ENCODE results near the gene IFI16.
"Not testable (repeated sequence)": the region's sequence is repeated elsewhere in the genome, so short reads cannot be mapped to it uniquely, and the experiment has no call there.

Gene IFI16

DNA sequence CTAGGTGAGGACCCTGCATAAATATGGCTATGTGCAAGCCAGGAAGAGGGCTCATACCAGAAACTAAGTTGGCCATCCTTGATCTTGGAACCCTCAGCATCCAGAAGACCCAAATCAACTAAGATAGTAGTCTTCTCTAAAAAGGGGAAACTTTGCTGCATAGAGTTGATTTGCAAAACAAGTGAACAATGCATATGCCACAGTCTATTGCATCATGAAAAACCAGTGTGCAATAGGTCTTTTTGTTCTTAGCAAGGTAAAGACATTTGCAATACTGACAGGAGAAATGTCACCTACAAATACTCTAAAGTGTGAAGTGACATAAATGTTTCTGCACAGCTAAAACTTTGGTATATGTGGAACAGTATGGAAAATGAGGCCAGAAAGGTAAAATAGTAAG is 2.0 kb upstream of the IFI16 start:
- DNase-seq: no peak

GRCh38 chr1:159008744-159009188 is 941 bp upstream of the IFI16 start:
- DNase-seq: peak in 1 of 51 donors; percentile 9

- DNase-seq: no peak
Observed at GRCh38 chr1:159009287-159009686, 420 bp upstream of the IFI16 start.

DNA sequence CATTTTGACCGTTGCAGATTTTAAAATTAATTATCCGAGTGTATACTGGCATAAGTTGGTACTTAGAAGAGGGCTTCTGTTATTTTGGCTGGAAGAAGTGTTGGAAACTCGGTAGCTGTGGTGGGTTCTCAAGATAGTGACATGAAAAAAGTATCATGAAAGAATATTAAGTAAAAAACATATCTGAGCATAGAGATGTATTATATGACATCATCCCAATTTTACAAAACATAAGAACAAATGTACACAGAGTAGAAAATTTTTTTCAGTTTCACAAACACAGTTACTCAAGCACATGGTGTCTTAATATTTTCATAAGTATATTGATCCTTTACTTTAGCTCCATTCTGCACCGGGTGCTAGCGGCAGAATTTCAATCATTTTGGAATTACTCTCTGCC is 684 bp downstream of the IFI16 start:
- DNase-seq: peak in 2 of 51 donors; percentile 55 to 100

DNA sequence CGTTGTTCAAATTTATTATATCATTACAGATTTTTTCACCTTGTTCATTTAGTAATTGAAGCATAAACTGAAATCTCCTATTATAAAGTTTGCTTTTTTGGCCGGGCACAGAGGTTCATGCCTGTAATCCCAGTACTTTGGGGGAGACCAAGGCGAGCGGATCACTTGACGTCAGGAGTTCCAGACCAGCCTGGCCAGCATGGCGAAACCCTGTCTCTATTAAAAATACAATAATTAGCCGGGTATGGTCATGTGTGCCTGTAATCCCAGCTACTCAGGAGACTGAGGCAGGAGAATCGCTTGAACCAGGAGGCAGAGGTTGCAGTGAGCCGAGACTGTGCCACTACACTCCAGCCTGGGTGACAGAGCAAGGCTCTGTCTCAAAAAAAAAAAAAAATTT is 1.3 kb downstream of the IFI16 start:
- not testable (repeated sequence) for DNase-seq

DNA sequence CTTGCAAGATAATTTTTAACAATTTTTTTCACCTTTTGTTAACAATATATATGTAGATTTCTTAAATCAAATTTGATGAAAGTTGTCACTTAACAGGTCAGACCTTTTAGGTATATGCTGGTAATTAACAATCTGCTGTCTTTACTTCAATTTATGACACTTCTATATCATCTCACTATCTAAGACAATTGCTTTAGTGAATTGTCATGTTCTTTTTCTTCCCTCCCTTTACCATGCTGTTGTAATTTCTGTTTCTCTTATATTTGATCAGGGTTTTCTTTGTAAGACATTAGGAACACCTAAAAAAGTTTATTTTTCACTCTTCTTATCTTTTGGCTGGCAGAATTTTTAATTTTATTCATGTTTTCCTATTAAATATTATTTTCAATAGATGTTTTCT is 2.0 kb downstream of the IFI16 start:
- no peak for DNase-seq

DNA sequence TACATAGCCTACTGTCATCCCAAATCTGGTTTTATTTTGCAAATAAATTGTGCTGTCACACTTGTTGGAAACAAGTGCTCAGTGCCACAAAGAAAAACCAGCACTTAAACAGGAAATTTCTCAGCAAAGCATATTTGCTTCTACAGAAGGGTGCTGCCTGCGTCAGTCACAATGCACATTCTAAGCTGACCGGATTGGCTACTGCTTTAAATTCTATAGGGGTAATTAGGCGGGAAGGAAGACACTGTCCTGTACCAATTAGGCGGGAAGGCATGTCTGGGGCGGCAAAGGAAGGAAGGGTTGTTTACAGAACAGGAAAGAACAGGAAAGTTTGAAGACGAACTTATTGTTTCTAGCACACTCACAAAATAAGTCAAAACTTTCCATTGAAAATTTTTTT is 2.8 kb downstream of the IFI16 start:
- DNase-seq: no peak

DNA sequence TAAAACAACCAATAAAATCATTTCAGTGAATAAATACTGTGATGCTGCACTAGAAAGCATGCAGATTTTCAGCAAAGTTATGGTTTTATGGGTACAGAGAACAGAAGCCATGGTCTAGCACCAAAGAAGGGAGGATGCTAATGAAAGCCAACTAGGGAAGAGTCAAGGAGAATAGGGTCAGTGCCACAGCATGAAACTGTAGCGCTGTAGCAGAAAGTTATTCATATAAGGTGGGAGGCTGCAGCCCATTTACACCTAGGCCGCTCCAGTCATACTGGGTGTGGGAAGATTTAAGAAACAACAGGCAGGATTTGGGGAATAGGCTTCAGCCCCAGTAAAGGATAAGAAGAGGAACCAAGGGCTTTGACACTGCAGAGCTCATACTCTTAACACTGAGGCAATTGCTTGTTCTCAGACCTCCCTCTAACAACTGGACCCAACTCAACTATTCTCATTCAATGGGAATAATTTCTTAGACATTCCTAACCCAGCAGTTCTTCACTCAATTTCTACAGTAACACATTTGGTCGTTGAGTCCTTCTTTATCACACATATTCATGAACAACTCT is 4.4 kb downstream of the IFI16 start:
- DNase-seq: no peak

DNA sequence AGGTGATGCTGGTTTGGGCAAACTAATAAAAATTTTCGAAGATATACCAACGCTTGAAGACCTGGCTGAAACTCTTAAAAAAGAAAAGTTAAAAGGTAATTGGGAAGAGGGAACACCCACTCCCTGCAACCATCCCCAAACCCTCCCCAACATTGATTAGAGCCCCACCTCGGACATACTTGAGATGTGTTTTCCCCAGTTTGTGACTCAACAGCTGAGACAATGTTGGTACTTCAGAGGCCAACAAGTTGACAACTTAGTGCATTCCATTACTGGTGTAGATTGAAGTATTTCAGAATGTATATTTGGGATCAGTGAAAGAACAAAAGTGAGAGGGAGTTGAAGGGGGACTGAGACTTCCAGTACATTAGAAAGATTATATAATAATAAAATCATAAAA is 5.1 kb downstream of the IFI16 start:
- no peak for DNase-seq

DNA sequence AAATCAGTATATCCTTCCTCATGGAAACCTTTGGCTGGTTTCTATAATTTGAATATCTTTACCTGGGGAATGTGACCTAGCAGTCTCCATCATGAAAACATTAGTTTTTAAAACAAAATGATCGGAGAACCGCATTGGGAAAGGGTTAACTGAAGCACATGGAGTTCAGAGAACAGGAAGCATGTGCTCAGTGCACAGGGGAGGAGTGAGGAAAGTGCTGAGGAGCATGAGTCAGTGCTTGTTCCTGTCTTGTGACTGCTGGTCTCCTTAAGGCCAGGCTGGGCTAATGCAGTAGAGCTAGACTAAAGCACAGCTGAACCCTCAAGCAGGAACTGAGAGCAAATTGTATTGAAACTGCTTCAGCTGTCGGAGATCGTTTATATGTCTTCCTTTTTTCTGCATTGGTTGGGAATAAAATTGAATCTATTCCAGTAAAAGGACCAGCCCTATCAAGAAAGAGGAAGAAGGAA is 5.8 kb downstream of the IFI16 start:
- DNase-seq: peak in 15 of 51 donors; percentile 2 to 39 (median 16)

DNA sequence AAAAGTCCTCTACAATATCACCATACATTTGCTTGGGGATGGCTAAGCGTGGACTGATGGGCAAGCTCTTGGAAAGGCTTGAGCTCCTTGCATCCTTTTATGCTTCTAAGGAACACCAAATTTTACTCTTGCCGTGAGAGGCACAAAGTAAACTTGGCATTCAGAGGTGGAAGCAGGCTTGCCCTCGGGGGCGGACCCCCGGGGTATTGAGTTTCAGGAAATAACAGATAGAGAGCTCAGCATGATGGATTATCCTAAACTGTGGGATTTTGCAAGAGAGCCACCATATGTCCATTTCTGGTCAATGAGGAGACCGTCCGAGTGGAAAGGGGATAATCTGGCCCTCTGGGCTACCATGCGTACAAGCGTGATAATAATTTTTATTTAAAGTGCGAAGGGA is 14.0 kb downstream of the IFI16 start:
- no peak for DNase-seq

- DNase-seq: no peak
Observed at GRCh38 chr1:159025043-159025442, 15.3 kb downstream of the IFI16 start.

GRCh38 chr1:159026841-159027240 is 17.1 kb downstream of the IFI16 start:
- DNase-seq: not testable (repeated sequence)

GRCh38 chr1:159030311-159030710 is 20.6 kb downstream of the IFI16 start:
- no peak for DNase-seq

DNA sequence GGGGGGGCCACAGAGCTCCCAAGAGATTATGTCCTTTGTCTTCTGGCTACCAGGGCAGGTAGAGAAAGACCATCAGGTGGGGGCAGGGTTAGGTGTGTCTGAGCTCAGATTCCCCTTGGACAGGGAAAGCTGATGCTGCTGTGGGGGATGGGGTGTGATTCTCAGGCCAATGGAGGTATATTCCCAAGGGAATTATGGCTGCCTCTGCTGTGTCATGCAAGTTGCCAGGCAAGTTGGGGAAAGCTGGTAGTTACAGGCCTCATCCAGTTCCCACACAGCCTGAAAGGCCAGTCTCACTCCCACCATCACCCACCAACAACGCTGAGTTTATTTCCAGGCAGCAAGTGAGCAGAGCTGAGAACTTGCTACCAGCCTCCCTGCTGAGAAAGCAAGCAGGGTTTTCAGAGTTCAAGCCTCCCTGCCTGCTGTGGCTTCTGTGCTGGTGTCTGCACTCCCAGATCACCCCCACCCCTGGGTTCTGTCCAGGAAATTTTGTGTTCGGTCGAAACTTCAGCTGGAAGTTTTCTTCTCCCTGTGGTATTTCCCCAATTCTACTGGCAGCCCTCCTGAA is 21.3 kb downstream of the IFI16 start:
- DNase-seq: no peak

DNA sequence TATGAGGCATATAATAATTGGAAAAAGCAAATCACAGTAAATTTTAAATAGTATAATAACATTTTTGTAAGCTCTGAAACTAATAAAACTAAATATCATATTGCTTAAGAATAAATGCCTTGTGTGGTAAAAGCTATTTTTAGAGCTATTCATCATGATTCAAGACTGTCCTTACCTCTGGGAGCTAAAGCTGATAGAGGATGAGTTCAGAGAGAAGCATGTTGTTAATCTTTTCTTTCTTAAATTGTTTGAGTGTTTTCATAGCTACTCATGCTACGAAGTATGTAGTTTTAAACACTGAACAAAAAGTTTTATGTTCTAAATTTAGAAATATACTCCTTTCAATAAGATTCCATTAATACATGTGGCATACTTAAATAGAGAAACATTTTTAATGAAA is 30.5 kb downstream of the IFI16 start:
- no peak for DNase-seq

GRCh38 chr1:159040893-159041724 is 31.4 kb downstream of the IFI16 start:
- no peak for DNase-seq

DNA sequence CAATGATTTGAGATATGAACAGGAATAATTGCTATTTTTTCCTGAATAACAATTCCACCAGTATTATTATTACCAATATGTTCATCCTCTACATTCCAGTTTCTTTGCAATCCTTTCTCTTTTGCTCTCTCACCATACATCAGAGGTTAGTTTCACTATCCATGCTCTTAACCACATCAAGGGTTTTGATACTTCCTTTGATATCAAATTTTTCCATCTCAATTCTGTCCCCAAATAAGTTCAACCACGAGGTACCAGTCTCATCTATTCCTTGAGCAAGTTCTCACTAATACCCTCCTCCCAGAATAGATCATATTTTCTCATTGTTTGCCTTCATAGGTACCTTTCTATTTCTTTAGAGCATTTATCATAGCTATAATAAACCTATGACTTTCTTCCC is 36.8 kb downstream of the IFI16 start:
- not testable (repeated sequence) for DNase-seq

GRCh38 chr1:159051436-159051835 is 41.7 kb downstream of the IFI16 start:
- no peak for DNase-seq

DNA sequence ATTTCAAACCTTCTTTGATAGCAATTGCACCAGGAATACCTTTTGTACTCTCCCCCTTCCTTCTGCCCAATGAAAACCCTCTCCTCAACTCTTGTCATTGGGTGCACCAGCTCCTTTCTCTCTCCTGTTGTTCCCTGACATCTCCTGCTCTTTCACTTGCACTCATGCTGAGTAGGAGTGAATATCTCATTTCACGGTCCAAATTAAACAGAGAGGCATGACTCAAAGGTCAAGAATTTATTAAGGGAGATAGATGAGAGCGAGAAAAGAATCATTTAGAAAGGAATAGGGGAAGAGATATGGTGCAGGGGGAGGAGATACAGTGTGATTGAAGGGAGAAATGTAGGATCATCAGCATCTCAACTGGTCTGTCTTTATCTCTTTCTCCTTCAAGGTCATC is 44.7 kb downstream of the IFI16 start:
- DNase-seq: no peak

DNA sequence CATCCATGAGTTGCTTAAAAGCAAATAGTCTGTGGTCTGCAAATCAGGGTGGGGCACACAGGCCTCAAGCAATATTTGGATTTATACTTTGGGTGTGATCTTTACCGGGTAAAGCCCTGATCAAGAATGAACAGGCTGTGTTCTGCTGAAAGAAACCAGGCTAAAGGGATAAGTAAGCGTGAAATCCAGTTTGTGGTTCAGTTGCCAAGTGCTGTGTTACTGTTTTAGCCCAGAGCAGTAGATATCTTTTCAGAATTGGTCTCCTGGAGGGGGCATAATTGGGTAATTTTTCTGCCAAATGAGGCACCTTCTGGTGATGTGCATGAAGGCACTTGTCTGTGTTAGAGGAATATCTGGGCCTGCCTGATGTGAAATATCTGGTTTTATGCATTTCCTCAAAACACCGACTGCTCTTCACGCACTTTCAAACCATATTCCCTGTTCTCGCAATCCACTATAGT is 45.5 kb downstream of the IFI16 start:
- DNase-seq: no peak

DNA sequence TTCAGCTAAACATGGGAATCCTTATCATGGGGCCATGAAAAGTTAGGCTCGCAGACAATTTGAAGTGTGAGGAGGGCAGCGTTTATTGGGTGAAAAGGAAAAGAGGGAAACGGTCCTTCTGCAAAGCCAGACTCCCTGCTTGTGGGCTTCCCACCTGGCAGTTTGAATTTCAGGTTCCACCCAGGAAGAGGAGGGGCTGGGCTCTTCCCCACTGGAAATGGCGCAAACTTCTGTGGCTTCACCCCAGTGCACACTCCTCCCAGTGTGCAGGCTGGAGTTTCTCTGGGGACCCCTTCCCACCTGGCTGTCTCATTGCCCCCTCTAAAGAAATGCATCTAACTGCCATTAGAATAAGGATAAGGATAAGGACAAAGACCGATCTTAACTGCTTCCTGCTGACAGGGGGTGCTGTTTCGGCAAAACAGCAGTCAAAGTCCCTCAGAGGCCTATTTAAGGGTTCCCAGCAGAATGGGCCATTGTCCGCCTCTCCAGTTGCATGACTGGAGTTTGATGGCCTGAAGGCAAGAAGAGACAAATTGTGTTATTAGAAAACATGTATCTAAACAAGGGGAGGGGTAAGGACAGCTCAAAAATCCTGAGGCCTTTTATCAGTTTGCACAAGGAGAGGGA is 46.5 kb downstream of the IFI16 start:
- peak in 10 of 51 donors; percentile 1 to 35 (median 6) for DNase-seq
